HG03460 (cell line): ENCODE measurements around the gene THAP8.
"Not testable (repeated sequence)": the region's sequence is repeated elsewhere in the genome, so short reads cannot be mapped to it uniquely, and the experiment has no call there.

Source experiments
- ATAC-seq: cut with Tn5 transposase; IDR thresholded peaks from one replicate; pipeline ENCODE4 v1.9.1; 2021; ENCODE audit not compliant: unreplicated experiment

THAP8 gene

GRCh38 chr19:36068810-36069499, 14.9 kb upstream of the THAP8 start:
- not testable (repeated sequence) for ATAC-seq

DNA sequence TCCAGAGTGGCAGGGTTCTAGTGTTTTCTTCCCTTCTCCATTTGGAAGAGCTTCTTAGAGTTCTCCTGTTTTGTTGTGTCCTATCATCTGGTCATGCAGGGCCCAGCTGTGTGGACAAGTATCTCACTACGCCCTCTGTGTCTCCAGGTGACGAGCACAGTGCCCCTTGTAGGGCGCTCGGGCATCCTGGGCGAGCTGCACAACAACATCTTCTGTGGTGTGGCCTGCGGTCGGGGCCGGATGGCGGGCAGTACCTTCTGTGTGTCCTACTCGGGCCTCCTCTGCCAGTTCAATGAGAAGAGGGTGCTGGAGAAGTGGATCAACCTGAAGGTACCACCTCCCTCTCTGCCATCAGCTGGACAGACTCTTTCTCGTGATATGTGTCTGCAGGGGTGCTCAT, 13.6 kb upstream of the THAP8 start:
- no peak for ATAC-seq

- no peak for ATAC-seq
Observed at GRCh38 chr19:36064826-36065225, 10.7 kb upstream of the THAP8 start.

DNA sequence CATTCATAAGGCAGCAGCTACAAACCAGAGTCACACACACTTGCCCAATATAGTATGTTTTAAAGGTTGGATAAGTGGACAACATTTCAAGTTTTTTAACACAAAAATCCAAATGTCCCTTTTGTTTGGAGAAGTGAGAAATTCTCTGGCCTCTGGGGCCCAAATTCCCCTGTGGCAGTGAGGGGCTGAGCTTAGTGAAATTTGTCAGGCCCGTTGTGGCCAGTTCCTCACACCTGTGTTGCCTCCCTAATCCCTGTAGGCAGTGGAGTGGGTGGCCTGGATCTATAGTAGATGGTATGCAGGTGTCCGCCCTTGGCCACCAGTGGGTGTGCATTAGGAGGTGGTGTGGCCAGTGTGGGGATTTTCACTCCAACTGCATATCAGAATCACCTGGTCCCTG, 7.3 kb upstream of the THAP8 start:
- no peak for ATAC-seq

DNA sequence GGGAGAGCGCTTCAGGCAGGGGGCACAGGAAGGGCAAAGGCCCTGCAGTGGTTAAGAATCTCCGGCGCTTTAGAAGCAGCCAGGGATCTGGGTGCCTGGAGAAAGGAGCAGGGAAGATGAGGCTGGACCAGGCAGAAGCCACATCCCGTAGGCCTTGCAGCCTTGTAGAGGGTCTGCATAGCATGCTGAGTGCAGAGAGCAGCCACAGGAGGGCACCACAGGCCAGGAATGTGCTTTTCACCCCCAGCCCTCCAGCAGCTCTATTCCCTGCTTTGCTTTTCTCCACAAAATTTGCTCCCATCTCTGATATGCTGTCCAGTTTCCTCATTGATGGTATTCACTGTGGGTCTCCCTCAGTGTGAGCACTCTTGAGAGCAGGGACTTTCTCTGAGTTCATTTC, 6.3 kb upstream of the THAP8 start:
- no peak for ATAC-seq

DNA sequence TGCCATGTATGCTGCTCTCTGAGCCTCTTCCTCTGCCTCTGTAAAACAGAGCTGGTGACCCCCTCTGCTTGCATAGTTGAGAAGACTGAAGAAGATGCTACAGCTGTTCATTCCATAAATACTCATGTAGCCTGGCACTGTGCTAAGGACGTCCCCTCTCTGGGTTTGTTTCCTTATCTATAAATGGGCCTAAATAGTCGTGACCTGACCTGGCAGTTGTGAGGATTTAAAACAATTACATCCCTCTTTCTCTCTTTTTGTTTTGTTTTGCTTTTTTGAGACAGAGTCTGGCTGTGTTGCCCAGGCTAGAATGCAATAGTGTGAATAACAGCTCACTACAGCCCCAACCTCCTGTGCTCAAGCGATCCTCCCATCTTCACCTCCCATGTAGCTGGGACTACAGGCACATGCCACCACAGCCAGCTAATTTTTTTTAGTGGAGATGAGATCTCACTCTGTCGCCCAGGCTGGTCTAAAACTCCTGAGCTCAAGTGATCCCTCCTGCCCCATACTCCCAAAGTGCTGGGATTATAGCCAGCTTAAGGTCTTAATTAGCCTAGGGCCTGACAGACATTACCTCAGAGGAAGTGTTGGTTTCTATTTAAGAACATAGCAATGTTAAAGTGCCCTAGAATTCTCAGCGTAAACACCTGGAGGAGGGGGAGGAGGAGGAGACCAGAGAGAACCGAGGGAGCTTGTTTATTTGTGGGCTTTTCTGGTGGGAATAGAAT, 5.3 kb upstream of the THAP8 start:
- ATAC-seq = no peak

DNA sequence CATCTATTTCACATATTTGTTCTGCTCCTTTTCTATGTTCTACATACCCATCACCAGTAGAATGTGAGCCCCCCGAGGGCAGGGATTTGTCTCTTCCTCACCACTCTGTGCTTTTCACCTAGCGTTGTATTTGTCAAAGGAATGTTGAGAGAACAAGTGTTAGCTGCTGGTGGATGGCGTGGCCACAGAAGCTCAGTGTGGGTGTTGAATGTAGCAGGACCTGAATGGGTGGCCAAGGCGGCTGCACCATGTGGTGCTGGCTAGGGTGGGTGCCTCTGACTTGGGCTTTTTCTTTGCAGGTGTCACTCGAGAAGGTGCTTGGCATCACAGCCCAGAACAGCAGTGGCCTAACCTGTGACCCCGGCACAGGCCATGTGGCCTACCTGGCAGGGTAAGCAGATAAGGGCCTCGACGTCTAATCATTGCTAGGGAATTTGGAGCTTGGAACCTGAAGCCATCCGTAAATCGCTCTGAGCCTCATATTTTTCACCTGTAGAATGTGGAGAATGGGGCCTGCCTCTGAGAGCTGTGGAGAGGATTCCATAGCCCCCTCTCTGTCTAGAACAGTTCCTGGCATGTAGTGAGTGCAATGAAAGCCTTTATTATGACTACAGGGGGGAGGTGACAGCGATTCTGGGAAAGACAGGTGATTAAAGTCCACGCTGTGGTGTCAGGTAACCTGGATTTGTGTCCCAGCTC, 4.5 kb upstream of the THAP8 start:
- ATAC-seq = no peak

DNA sequence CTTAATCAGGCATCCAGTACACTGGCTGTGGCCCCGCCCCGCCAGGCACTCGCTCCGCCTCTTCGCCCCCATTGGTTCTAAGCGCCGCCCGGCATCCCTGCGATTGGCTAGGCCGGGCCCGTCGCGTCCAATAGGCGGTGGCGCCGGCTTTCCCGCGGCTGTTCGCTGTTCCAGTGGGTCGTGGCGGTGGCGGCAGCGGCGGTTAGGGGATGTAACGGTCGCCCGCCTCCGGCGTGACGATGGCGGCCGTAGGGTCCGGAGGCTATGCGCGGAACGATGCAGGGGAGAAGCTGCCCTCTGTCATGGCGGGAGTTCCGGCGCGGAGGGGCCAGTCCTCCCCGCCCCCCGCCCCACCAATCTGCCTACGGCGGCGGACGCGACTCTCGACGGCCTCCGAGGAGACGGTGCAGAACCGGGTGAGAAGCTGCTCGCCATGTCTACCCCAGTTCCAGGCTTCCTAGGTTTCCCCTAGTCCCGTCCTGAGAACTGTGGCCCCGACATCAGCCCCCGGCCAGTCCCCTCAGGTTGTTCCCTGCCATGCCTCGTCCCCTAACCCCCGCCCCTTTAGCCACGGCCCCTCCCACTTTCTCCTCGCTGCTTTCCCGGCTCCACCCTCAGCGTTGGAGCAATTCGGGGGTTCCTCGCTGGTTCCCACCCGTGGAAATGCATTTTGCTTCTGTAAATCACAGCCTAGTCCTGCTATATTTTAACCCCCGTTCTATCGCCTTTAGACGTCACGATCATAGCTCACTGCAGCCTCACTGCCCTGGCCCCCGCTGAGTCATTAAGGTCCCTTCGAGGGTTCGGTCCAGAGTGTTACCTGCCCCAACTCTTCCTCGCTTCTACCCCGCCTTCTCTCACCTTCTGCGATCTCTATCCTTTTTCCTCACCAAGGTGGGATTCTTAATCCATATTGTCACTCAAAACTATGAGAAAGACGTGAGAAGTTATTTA, 925 bp upstream of the THAP8 start, which contains the start of gene WDR62:
Gene WDR62, plus strand, starts transcription at position 165 of the 954 bp plus-strand sequence. Its CDS starts 75 bp downstream, at position 240.
- ATAC-seq = peak; percentile 61

GRCh38 chr19:36051637-36052036, 2.4 kb downstream of the THAP8 start:
- no peak for ATAC-seq

GRCh38 chr19:36051236-36051635, 2.8 kb downstream of the THAP8 start:
- no peak for ATAC-seq

DNA sequence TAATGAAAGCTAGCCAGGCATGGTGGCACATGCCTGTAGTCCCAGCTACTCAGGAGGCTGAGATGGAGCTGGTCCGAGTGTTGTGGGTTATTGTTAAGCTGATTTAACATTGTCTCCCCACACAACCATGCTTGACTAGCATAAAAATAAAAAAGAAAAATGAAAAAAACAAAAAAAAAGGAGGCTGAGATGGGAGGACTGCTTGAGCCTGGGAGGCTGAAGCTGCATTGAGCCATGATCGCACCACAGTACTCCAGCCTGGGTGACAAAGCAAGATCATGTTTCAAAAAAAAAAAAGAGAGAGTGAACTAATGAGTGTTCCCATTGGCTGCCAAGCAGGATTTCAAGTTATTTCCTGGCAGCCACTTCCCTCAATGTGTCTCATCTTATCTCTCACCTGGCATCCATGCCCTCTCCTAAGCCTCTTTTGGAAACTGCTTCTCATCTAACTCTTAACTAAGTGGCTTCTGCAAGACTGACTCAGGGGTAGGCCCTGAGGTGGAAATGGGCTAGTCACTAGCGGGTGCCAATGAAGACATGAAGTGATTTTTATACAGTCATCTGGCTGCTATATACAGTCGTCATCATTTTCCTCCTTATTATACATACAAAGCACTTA, 4.9 kb downstream of the THAP8 start:
- ATAC-seq = no peak

DNA sequence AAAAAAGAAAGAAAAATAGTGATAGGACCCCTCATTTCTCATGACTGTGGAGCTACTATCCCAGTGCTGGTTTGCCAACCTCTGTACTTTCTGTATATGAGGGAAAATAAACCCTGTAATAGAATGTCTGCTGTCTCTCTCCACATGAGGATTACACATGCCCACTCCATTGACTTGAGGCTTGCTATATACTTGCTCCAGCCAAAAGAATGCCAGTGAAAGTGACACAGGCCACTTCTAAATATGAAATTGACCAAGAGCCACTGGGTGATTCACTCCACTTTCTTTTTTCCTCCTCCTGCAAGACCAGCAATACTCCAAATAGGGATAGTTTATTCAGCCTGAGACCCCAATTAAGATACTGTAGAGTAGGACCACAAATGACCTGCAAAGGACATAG, 6.2 kb downstream of the THAP8 start:
- no peak for ATAC-seq

GRCh38 chr19:36046443-36047050, 7.5 kb downstream of the THAP8 start:
- no peak for ATAC-seq

DNA sequence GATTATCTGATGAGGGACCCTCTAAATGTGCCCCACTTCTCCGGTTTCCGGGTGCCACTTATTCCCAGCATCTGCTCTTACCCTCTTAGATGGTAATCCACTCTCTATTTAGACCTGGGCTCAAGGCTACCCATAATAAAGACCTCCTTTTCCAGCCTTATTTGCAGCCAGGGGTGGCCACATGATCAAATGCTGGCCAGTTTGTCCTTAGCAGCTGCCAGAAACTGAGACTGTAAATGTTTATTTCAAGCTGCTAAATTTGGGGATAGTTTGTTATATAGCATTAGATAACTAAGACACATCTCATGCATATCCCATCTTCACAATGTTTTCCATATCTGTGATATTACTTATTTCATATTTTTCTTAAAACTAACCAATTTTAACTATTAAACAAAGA, 10.1 kb downstream of the THAP8 start:
- no peak for ATAC-seq

DNA sequence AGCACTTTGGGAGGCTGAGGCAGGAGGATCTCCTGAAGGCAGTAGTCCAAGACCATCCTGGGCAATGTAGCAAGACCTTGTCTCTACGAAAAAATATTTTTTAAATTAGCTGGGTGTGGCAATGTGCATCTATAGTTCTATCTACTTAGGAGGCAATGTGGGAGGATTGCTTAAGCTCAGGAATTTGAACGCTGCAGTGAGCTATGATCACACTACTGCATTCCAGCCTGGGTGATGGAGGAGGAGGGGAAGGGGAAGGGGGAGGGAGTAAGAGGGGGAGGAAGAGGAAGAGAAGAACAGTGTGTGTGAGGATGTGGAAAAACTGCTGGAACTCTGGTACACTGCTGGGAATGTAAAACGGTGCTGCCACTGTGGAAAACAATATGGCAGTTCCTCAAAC, 12.3 kb downstream of the THAP8 start:
- no peak for ATAC-seq

- ATAC-seq = not testable (repeated sequence)
Observed at GRCh38 chr19:36041092-36041491, 13.0 kb downstream of the THAP8 start.

GRCh38 chr19:36040495-36040894, 13.6 kb downstream of the THAP8 start:
- ATAC-seq = no peak

GRCh38 chr19:36032251-36033104, 21.6 kb downstream of the THAP8 start, which contains the start of gene CLIP3:
TSS of gene CLIP3 (minus strand) at chr19:36032873. CDS start at chr19:36032357, 516 bp downstream.
- ATAC-seq = no peak

GRCh38 chr19:36031308-36031707, 22.8 kb downstream of the THAP8 start:
- ATAC-seq = no peak
